Thyroid gland (tissue), 4 donors: ENCODE measurements around the gene MYL11.
"Not testable (repeated sequence)": the region's sequence is repeated elsewhere in the genome, so short reads cannot be mapped to it uniquely, and the experiment has no call there.

Experiments
- POLR2A ChIP-seq, 2 donors: fragments of 450-650 bp; IDR thresholded peaks; one replicate each; pipeline ENCODE4 v1.6.1; 2017; ENCODE audit warnings: antibody characterized with exemption in 2 of 2, mild to moderate bottlenecking in 2 of 2, moderate library complexity in 1 of 2
- TF ChIP-seq, protein P1 (sequence below), 6 experiments: fragments of 200-600 bp in 3 of 6; fragments of 450-650 bp in 3 of 6; sonication (generic) in 3 of 6; IDR thresholded peaks; one replicate each; pipeline ENCODE4 v1.5.1; 2016 to 2019; ENCODE audit warnings: antibody characterized with exemption in 6 of 6, mild to moderate bottlenecking in 2 of 6, inconsistent platforms in 1 of 6, moderate library complexity in 1 of 6

DNA sequence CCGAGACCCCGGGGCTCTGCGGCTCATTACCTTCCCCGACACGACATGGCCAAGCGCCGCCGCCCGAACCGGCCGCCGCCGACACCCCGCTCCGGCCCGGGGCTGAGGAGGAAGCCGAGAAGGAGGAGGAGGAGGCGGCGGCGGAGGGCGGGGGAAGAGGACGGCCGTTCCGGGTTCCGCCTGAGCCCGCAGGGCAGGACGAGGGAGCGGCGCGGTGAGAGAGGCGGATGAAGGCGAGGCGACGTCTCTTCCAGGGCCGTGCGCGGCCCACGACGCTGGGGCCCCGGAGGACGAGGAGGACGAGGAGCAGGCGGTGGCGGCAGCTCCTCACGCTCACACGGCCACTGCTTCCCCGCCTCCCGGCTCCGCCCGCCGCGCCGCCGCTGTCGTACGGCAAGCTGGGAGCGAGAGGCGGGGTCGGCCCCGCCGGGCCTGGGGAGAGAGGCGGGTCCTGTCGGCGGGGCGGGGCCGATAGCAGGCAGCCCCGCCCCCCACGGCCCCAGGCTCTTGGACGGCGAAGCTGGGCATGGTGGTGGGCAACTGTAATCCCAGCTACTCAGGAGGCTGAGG lies 39.5 kb upstream of the MYL11 start:
- TF ChIP-seq, protein P1, sequence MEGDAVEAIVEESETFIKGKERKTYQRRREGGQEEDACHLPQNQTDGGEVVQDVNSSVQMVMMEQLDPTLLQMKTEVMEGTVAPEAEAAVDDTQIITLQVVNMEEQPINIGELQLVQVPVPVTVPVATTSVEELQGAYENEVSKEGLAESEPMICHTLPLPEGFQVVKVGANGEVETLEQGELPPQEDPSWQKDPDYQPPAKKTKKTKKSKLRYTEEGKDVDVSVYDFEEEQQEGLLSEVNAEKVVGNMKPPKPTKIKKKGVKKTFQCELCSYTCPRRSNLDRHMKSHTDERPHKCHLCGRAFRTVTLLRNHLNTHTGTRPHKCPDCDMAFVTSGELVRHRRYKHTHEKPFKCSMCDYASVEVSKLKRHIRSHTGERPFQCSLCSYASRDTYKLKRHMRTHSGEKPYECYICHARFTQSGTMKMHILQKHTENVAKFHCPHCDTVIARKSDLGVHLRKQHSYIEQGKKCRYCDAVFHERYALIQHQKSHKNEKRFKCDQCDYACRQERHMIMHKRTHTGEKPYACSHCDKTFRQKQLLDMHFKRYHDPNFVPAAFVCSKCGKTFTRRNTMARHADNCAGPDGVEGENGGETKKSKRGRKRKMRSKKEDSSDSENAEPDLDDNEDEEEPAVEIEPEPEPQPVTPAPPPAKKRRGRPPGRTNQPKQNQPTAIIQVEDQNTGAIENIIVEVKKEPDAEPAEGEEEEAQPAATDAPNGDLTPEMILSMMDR (IDR thresholded peaks at IDR 0.05) = not testable (repeated sequence)
- TF ChIP-seq POLR2A (IDR thresholded peaks at IDR 0.05) = peak; percentile 13 to 94
